Parathyroid adenoma (tissue), 2 donors: ENCODE data around the gene LMBR1L.
A peak's percentile ranks its signal among the peaks of the same experiment; 100 is the strongest.

Experiments
- H2AFZ ChIP-seq: fragments of 300-600 bp; sonication (generic); one replicate; pipeline ENCODE4 v1.7.0; 2017; ENCODE audit warnings: antibody characterized with exemption, mild to moderate bottlenecking
- H3K27ac ChIP-seq: fragments of 300-600 bp; sonication (generic); one replicate; pipeline ENCODE4 v1.7.0; 2017
- H3K27me3 ChIP-seq: fragments of 300-600 bp; sonication (generic); one replicate; pipeline ENCODE4 v1.7.0; 2017; ENCODE audit warnings: low read length; ENCODE audit not compliant: control insufficient read depth, insufficient read depth
- H3K36me3 ChIP-seq: fragments of 300-600 bp; sonication (generic); one replicate; pipeline ENCODE4 v1.7.0; 2017; ENCODE audit warnings: low read length; ENCODE audit not compliant: control insufficient read depth, insufficient read depth
- H3K4me1 ChIP-seq: fragments of 300-600 bp; sonication (generic); one replicate; pipeline ENCODE4 v1.7.0; 2017; ENCODE audit warnings: control low read depth
- H3K4me2 ChIP-seq: fragments of 300-600 bp; sonication (generic); one replicate; pipeline ENCODE4 v1.7.0; 2017; ENCODE audit warnings: low read length
- H3K4me3 ChIP-seq: fragments of 300-600 bp; sonication (generic); one replicate; pipeline ENCODE4 v1.7.0; 2017; ENCODE audit warnings: low read depth, low read length
- H3K79me2 ChIP-seq: fragments of 300-600 bp; sonication (generic); one replicate; pipeline ENCODE4 v1.7.0; 2017; ENCODE audit warnings: control low read depth
- H3K9ac ChIP-seq: fragments of 300-600 bp; sonication (generic); one replicate; pipeline ENCODE4 v1.7.0; 2017; ENCODE audit warnings: mild to moderate bottlenecking
- H3K9me3 ChIP-seq: fragments of 300-600 bp; sonication (generic); one replicate; pipeline ENCODE4 v1.7.0; 2017; ENCODE audit warnings: low read length; ENCODE audit not compliant: control insufficient read depth
- TF ChIP-seq, protein P1 (sequence below): fragments of 300-600 bp; sonication (generic); IDR thresholded peaks from one replicate; pipeline ENCODE4 v1.7.0; 2017; ENCODE audit warnings: antibody characterized with exemption, mild to moderate bottlenecking
- donor health status: primary hyperparathyroidism.

The LMBR1L gene, protein sequence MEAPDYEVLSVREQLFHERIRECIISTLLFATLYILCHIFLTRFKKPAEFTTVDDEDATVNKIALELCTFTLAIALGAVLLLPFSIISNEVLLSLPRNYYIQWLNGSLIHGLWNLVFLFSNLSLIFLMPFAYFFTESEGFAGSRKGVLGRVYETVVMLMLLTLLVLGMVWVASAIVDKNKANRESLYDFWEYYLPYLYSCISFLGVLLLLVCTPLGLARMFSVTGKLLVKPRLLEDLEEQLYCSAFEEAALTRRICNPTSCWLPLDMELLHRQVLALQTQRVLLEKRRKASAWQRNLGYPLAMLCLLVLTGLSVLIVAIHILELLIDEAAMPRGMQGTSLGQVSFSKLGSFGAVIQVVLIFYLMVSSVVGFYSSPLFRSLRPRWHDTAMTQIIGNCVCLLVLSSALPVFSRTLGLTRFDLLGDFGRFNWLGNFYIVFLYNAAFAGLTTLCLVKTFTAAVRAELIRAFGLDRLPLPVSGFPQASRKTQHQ

DNA sequence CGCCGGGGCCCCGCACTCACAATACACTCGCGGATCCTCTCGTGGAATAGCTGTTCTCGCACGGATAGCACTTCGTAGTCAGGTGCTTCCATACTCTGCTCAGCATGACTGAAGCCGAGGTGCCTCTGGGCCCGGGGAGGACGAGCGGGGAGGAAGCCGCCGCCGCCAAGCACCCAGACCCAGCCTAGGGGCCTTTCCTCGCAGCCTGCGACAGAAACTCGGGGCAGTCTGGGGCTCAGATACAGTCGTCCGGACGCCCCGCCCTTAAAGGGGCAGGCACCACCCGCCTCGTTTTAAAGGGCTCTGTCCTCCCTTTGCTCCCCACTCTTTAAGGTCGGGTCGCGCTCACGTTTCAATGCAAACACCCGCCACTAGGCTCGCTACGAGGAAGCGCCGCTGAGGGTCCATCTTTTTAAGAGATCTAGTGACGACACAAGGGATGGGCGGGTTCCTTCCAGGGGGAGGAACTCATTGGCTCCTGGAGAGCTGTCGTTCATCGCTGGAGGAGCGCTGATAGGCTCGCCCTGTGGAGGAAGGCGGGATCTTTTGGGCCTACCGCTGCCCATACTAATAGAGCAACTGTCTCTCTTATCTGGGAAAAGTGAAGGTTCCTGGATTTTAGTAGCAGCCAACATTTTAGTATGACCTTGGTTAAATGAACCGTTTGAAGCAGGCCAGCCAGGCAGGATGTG lies at the start of gene LMBR1L:
Gene LMBR1L, minus strand, starts transcription at position 384 of the 692 bp plus-strand sequence. Its CDS starts 292 bp downstream, at position 92.
- no peaks in the 10 kb centered on the region for H3K27me3 ChIP-seq
- H3K9ac ChIP-seq: peak within 1 kb of the TSS; percentile 75
- peaks cover 9% of the 10 kb centered on the region for H3K79me2 ChIP-seq
- peaks cover 5% of the 10 kb centered on the region for H3K4me1 ChIP-seq
- H3K4me3 ChIP-seq: peak within 1 kb of the TSS; percentile 96
- peak within 1 kb of the TSS; percentile 89 for H2AFZ ChIP-seq
- H3K27ac ChIP-seq: peak within 1 kb of the TSS; percentile 89
- H3K9me3 ChIP-seq: no peaks in the 10 kb centered on the region
- peak within 1 kb of the TSS; percentile 84 for H3K4me2 ChIP-seq
- TF ChIP-seq, protein P1, sequence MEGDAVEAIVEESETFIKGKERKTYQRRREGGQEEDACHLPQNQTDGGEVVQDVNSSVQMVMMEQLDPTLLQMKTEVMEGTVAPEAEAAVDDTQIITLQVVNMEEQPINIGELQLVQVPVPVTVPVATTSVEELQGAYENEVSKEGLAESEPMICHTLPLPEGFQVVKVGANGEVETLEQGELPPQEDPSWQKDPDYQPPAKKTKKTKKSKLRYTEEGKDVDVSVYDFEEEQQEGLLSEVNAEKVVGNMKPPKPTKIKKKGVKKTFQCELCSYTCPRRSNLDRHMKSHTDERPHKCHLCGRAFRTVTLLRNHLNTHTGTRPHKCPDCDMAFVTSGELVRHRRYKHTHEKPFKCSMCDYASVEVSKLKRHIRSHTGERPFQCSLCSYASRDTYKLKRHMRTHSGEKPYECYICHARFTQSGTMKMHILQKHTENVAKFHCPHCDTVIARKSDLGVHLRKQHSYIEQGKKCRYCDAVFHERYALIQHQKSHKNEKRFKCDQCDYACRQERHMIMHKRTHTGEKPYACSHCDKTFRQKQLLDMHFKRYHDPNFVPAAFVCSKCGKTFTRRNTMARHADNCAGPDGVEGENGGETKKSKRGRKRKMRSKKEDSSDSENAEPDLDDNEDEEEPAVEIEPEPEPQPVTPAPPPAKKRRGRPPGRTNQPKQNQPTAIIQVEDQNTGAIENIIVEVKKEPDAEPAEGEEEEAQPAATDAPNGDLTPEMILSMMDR: peak; percentile 65
- no peaks in the 10 kb centered on the region for H3K36me3 ChIP-seq

DNA sequence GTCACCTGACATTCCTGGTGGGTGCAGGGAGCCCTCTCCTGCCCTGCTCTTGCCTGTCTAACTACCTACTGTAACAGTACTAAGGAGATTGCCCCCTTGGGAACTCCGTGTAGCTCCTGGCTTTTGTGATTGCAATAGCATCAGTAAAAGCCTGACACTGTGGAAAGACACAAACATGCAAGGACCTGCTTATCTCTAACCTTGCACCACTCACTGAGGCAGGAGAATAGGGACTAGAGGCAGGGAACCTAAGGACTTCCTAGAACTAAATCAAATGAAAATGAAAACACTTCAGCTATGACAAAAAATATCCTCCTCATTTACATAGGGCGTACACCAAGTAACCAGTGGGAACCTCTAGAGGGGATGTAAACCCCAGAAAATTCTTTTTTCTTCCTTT lies 49.8 kb upstream of the LMBR1L start:
- Histone ChIP-seq H3K4me3 (no peak overlapping the region), H3K27ac (no peak overlapping the region), H3K4me1 (no peaks in the 10 kb centered on the region), H3K27me3 (no peaks in the 10 kb centered on the region), H3K79me2 (no peaks in the 10 kb centered on the region), H3K36me3 (no peaks in the 10 kb centered on the region), H3K9ac (no peak overlapping the region), H3K9me3 (no peaks in the 10 kb centered on the region), H2AFZ (no peak overlapping the region), H3K4me2 (no peak overlapping the region)
- TF ChIP-seq, protein P1: no peak

DNA sequence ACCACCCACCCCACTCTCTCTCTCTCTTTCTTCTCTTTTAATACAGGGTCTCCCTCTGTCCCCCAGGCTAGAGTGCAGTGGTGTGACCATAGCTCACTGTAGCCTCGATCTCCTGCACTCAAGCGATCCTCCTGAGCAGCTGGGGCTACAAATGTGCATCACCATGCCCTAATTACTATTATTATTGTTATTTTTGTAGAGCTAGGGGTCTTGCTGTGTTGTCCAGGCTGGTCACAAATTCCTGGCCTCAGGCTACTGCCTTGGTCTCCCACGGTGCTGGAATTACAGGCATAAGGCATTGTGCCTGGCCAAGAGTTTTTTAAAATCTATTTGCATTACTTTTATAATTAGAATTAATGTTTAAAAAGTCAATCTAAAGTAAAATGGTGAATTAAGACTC lies 43.6 kb upstream of the LMBR1L start:
- H3K9me3 ChIP-seq: no peaks in the 10 kb centered on the region
- no peak overlapping the region for H2AFZ ChIP-seq
- H3K4me3 ChIP-seq: no peak overlapping the region
- no peak overlapping the region for H3K27ac ChIP-seq
- H3K27me3 ChIP-seq: no peaks in the 10 kb centered on the region
- no peaks in the 10 kb centered on the region for H3K36me3 ChIP-seq
- no peak overlapping the region for H3K9ac ChIP-seq
- no peak overlapping the region for H3K4me2 ChIP-seq
- no peaks in the 10 kb centered on the region for H3K79me2 ChIP-seq
- TF ChIP-seq, protein P1: no peak
- no peaks in the 10 kb centered on the region for H3K4me1 ChIP-seq

DNA sequence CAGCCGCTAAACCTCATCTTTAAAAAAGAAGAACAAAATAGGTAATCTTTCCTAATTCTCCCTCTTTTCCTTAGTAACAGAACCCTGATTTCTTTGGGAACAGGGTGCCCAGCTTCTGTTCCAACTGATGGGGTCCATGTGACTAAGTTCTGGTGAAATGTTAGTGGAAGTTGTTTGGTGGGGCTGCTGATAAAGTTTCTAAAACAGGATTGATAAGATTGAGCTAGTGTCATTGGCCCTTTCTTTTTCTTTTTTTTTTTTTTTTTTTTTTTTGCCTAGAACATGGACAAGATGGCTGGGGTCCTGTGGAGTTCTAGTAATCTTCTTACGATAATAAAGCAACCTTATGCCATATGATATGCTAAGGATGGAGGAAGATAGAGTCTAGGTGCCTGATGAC lies 36.7 kb upstream of the LMBR1L start:
- TF ChIP-seq, protein P1: no peak
- no peaks in the 10 kb centered on the region for H3K9me3 ChIP-seq
- no peaks in the 10 kb centered on the region for H3K27me3 ChIP-seq
- H3K4me1 ChIP-seq: no peaks in the 10 kb centered on the region
- H3K79me2 ChIP-seq: no peaks in the 10 kb centered on the region
- no peak overlapping the region for H2AFZ ChIP-seq
- no peak overlapping the region for H3K4me3 ChIP-seq
- H3K4me2 ChIP-seq: no peak overlapping the region
- no peak overlapping the region for H3K27ac ChIP-seq
- no peaks in the 10 kb centered on the region for H3K36me3 ChIP-seq
- no peak overlapping the region for H3K9ac ChIP-seq
